Testis (tissue), 3 donors: Measurements from ENCODE around the gene CDH4. TPM values are rescaled to one million over a fixed set of nuclear protein-coding genes. Genes with fewer than 3 reads are reported as not detected.

Experiments
- DNase-seq: peaks from one replicate; pipeline ENCODE4 v3.0.0-alpha.2; 2019
- H3K27ac ChIP-seq, 2 donors: fragments of 200-600 bp; sonication (generic); one replicate each; pipeline ENCODE4 v1.5.1; 2019
- H3K27me3 ChIP-seq: fragments of 200-600 bp; sonication (generic); one replicate; pipeline ENCODE4 v1.5.1; 2019
- H3K36me3 ChIP-seq: fragments of 200-600 bp; sonication (generic); one replicate; pipeline ENCODE4 v1.5.1; 2017; ENCODE audit warnings: low read depth; ENCODE audit errors: missing control alignments
- H3K4me1 ChIP-seq: fragments of 200-600 bp; sonication (generic); one replicate; pipeline ENCODE4 v1.5.1; 2019
- H3K4me3 ChIP-seq, 2 donors: fragments of 200-600 bp; sonication (generic); one replicate each; pipeline ENCODE4 v1.5.1; 2017 to 2019
- H3K9me3 ChIP-seq: fragments of 200-600 bp; sonication (generic); one replicate; pipeline ENCODE4 v1.5.1; 2017
- POLR2A ChIP-seq: fragments of 450-650 bp; IDR thresholded peaks from one replicate; pipeline ENCODE4 v1.6.1; 2017; ENCODE audit warnings: antibody characterized with exemption, mild to moderate bottlenecking, moderate library complexity
- WGBS, 2 donors: methylation state at CpG; one replicate each; pipeline ENCODE4 v1.1.5; 2018; 5-methylcytosine and 5-hydroxymethylcytosine counted together
- intact Hi-C: fragments of 100-400 bp; cut with DNase I; formaldehyde crosslinking; loops from one replicate; pipeline ENCODE4 v1.15.1; 2023; ENCODE audit warnings: low total_unique reads
- polyA plus RNA-seq: library from polyadenylated mRNA; stranded (reverse); fragments of 350-450 nt; fragmentation: Illumina TruSeq; extraction: RNeasy Lipid Tissue Mini Kit (QIAGEN cat#74804); gene quantifications from one replicate; pipeline ENCODE4 v1.2.3, GENCODE V29; 2014; ENCODE audit warnings: low read depth, low replicate concordance; ENCODE audit not compliant: insufficient read depth
- total RNA-seq, 2 donors: library from RNA; depleted of rRNA; stranded (reverse); fragments of >200 nt; gene quantifications; one replicate each; pipeline ENCODE4 v1.2.3, GENCODE V29; 2016
- TF ChIP-seq, protein P1 (sequence below), 3 experiments: fragments of 450-650 bp in 2 of 3; fragments of 200-600 bp in 1 of 3; sonication (generic) in 1 of 3; IDR thresholded peaks; one replicate each; pipeline ENCODE4 v1.5.1; 2016 to 2019; ENCODE audit warnings: antibody characterized with exemption in 3 of 3, mild to moderate bottlenecking in 2 of 3, moderate library complexity in 1 of 3

The CDH4 gene
- total and polyA plus RNA-seq, 3 donors from 2014 or later: 1.4 to 3.3 (median 1.9) TPM

DNA sequence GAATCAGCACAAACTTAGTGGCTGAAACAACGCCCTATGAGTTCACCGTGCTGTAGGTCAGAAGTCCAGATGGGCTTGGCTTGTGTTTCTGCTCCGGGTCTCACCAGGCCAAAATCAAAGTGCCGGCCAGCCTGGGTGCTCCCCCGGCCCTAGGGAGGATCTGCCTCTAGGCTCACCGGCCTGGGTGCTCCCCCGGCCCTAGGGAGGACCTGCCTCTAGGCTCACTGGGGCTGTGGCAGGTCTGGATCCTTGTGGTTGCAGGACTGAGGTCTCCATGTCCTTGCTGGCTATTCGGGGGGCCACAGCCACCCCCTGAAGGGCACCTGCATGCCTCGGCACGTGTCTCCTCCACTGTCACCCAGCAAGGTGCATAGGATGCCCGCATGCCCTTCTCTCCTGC, 597.3 kb downstream of the CDH4 start:
- intact Hi-C loops: no loop called here
- H3K4me3 ChIP-seq: no peak overlapping the region
- H3K36me3 ChIP-seq: no peaks in the 10 kb centered on the region
- H3K27me3 ChIP-seq: no peaks in the 10 kb centered on the region
- no peaks in the 10 kb centered on the region for H3K9me3 ChIP-seq
- no peaks in the 10 kb centered on the region for H3K4me1 ChIP-seq
- no peak for TF ChIP-seq POLR2A
- TF ChIP-seq, protein P1, sequence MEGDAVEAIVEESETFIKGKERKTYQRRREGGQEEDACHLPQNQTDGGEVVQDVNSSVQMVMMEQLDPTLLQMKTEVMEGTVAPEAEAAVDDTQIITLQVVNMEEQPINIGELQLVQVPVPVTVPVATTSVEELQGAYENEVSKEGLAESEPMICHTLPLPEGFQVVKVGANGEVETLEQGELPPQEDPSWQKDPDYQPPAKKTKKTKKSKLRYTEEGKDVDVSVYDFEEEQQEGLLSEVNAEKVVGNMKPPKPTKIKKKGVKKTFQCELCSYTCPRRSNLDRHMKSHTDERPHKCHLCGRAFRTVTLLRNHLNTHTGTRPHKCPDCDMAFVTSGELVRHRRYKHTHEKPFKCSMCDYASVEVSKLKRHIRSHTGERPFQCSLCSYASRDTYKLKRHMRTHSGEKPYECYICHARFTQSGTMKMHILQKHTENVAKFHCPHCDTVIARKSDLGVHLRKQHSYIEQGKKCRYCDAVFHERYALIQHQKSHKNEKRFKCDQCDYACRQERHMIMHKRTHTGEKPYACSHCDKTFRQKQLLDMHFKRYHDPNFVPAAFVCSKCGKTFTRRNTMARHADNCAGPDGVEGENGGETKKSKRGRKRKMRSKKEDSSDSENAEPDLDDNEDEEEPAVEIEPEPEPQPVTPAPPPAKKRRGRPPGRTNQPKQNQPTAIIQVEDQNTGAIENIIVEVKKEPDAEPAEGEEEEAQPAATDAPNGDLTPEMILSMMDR (IDR thresholded peaks at IDR 0.05): no peak
- no peak overlapping the region for H3K27ac ChIP-seq
- 87% methylated on average over 11 of the region's 11 CpGs; no CpG with 5 or more reads in 1 of the 2 donors for WGBS, 2 donors
- no peak for DNase-seq

DNA sequence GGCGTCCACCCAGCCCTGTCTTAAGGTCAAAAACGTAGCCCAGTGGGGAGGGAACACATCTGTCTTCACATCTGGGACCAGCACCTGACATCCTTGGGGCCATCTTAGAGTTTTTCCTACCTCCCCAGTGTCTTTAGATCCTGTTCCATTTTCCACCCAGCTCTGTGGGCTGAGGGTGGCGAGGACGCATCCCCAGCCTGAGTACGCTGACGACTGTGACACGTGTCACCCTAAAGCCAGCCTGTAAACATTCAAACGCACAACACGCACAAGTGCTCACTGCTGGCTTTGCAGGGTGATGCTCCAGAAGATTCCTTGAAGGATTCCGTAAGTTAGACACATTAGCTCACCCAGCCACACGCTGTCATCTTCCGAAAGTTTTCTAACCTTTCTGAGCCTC, 597.8 kb downstream of the CDH4 start:
- no peak for DNase-seq
- Histone ChIP-seq H3K27ac (no peak overlapping the region), H3K36me3 (no peaks in the 10 kb centered on the region), H3K4me3 (no peak overlapping the region), H3K4me1 (no peaks in the 10 kb centered on the region), H3K27me3 (no peaks in the 10 kb centered on the region), H3K9me3 (no peaks in the 10 kb centered on the region)
- intact Hi-C loops: no loop called here
- WGBS, 2 donors: 81 to 93% methylated on average over 12 of the region's 12 CpGs
- no peak for TF ChIP-seq POLR2A
- TF ChIP-seq, protein P1 (IDR thresholded peaks at IDR 0.05): no peak

DNA sequence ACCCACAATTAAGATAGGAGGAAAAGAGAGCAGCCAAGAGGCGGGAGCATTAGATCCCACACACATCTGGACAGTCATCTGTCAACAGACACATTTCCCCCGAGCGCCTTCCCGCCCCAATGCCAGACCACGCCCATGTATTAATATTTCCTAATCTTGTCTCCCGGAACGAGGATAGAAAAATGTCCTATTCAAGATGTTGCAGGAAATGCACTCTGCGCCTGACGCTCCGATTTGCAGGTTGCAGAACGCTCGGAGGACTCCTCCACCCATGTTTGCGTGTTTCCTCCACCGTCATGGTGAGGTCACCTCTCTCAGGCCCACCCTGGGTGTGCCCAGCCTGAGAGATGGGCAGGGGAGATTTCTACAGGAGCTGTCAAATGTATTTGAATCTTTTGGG, 598.4 kb downstream of the CDH4 start:
- intact Hi-C loops: no loop called here
- Histone ChIP-seq H3K4me1 (no peaks in the 10 kb centered on the region), H3K9me3 (no peaks in the 10 kb centered on the region), H3K4me3 (no peak overlapping the region), H3K27ac (no peak overlapping the region), H3K36me3 (no peaks in the 10 kb centered on the region), H3K27me3 (no peaks in the 10 kb centered on the region)
- WGBS, 2 donors: 71 to 85% methylated on average over 14 of the region's 14 CpGs
- no peak for DNase-seq
- TF ChIP-seq POLR2A: no peak
- TF ChIP-seq, protein P1 (IDR thresholded peaks at IDR 0.05): no peak

DNA sequence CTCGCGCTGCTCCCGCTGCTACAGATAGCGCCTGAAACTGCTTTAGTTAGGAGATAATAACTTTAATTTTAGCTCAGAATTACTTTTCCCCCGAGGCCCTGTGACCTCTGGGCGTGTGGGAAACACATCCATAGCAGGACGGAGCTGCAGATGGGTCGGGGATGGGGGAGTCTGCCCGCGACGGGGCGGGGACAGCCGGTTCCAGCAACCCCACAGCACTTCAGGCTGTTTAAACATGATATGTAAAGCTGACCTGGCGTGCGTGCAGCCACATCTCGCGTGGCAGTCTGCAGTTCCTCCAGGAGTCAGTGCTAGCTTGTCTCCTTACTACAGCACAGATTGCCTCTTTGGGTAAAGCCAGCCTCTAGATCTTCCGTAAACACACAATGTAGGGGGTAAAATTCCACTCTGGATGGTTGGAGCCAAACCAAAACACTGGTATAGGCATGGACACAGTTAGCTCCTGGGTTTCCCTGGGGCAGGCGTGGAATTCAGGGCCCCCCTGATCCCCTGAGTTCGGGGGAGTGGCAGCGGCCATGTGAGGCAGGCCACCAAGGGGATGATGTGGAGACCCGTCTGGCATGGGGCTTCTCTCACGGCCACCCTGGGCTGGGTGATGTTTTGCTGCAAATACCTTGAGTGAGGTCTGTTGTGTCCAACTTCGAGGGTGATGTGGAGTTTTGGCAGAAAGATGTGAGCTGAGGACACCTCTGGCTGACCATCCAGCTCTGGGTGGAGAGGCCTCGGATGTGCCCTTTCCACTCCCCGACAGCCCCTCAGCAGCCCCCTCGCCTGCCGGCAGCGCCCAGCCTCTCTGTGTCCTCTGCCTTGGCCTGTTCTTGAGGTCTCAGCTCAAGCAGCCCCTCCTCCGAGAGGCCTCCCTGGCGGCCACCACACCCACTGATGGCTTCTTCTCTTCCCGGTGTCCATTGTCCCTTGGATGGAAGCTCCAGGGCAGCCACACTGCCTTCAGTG, 599.2 kb downstream of the CDH4 start:
- intact Hi-C loops: no loop called here
- no peaks in the 10 kb centered on the region for H3K27me3 ChIP-seq
- TF ChIP-seq POLR2A: no peak
- TF ChIP-seq, protein P1 (IDR thresholded peaks at IDR 0.05): no peak
- no peak overlapping the region for H3K4me3 ChIP-seq
- H3K9me3 ChIP-seq: no peaks in the 10 kb centered on the region
- no peak for DNase-seq
- no peaks in the 10 kb centered on the region for H3K36me3 ChIP-seq
- WGBS, 2 donors: 52 to 60% methylated on average over 18 to 32 of the region's 32 CpGs
- H3K27ac ChIP-seq: no peak overlapping the region
- no peaks in the 10 kb centered on the region for H3K4me1 ChIP-seq
